ENCODE measurements around the gene CFAP77.
A peak's percentile ranks its signal among the peaks of the same experiment; 100 is the strongest.

CFAP77 gene

DNA sequence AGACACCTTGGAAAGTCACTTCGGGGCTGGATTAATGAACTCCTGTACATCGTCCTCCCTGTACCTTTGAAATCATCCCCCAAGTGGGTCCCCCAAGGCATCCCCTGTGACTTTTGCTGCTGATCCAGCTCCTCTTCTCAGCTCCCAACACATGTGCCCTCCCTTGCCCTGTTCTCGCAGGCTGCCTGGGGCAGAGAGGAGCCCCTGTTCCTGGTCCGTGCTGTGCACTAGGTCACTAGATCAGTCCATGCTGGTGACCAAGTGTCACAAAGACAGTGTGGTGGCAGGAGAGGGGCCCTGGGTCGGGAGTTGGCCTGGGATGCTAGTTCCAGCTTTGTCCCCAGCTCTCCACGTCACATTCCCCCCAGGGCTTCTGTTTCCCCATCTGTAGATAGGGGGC is 93.1 kb downstream of the CFAP77 start:
- DNase-seq (ENCODE audit: low read depth, low spot score), result no peak
- TF ChIP-seq, protein P1, sequence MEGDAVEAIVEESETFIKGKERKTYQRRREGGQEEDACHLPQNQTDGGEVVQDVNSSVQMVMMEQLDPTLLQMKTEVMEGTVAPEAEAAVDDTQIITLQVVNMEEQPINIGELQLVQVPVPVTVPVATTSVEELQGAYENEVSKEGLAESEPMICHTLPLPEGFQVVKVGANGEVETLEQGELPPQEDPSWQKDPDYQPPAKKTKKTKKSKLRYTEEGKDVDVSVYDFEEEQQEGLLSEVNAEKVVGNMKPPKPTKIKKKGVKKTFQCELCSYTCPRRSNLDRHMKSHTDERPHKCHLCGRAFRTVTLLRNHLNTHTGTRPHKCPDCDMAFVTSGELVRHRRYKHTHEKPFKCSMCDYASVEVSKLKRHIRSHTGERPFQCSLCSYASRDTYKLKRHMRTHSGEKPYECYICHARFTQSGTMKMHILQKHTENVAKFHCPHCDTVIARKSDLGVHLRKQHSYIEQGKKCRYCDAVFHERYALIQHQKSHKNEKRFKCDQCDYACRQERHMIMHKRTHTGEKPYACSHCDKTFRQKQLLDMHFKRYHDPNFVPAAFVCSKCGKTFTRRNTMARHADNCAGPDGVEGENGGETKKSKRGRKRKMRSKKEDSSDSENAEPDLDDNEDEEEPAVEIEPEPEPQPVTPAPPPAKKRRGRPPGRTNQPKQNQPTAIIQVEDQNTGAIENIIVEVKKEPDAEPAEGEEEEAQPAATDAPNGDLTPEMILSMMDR (IDR thresholded peaks at IDR 0.05; ENCODE audit: insufficient read depth, low read length, missing control alignments), result no peak
- POLR2A ChIA-PET, result no interaction called here
- CTCF ChIA-PET, result interaction anchor here (7.0 kb wide), 1 partner anchor 72 kb away, joined by 87 read pairs; no protein-coding TSS in a partner anchor
- H3K4me3 ChIP-seq (ENCODE audit: low read depth, low read length), result no peak overlapping the region

DNA sequence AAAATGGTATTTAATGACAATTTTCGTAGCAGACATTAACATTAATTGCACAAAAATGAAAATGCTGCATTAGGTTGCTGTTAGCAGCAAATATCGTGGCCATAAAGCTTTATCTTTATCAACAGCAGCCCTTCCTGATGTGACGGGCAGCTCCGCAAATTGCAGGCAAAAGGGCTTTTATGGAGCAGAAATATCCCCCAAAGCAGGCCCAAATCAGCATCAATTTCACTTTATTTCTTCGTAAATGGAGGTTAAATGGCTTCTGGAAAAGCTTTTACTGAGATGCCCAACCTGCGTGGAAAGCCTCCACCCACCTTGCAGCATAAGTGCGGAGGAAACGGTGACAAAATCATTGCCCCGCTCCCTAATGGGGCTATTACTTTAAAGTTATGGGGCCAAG is 94.5 kb downstream of the CFAP77 start:
- DNase-seq (ENCODE audit: low read depth, low spot score), result no peak
- POLR2A ChIA-PET, result no interaction called here
- CTCF ChIA-PET, result interaction anchor here (1.0 to 7.0 kb wide), 3 partner anchors 70 to 295 kb away, joined by 3 to 87 read pairs (median 40); no protein-coding TSS in a partner anchor
- TF ChIP-seq, protein P1 (IDR thresholded peaks at IDR 0.05; ENCODE audit: insufficient read depth, low read length, missing control alignments), result no peak
- H3K4me3 ChIP-seq (ENCODE audit: low read depth, low read length), result no peak overlapping the region

DNA sequence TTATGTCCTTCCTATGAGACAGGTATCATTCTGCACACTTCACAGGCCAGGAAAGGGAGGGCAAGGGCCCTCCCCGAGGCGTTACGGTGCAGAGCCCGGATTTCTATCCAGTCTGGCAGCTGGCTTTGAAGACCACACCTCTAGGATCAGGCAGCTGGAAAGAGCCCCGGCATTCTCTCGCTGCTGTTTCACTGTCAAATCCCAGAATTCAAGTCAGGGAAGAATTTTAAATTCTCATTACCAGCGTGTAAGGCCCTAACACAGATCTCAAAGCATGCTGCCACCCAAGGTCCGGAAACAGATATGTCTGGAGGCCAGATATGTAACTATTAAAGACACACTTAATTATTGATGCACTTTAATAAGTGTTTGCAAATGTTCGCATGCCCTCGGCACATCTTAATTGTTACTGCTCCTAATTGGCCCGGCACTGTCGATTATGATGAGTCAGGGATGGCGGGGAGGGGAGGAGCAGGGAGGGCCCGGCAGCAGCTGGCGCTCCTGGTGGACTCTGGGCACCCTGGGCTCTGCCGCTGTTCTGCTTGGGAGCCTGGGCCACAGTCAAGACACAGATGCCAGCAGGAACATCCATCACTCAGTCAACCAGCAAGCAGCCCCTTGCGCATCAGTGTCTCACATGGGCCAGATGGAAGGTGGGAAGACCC is 96.1 kb downstream of the CFAP77 start:
- H3K4me3 ChIP-seq (ENCODE audit: low read depth, low read length), result no peak overlapping the region
- no peak for DNase-seq (ENCODE audit: low read depth, low spot score)
- TF ChIP-seq, protein P1 (IDR thresholded peaks at IDR 0.05; ENCODE audit: insufficient read depth, low read length, missing control alignments), result no peak
- ChIA-PET POLR2A (no interaction called here), CTCF (interaction anchor here (1.0 to 7.0 kb wide), 17 partner anchors 7 to 396 kb away, joined by 3 to 87 read pairs (median 5); no protein-coding TSS in a partner anchor)

DNA sequence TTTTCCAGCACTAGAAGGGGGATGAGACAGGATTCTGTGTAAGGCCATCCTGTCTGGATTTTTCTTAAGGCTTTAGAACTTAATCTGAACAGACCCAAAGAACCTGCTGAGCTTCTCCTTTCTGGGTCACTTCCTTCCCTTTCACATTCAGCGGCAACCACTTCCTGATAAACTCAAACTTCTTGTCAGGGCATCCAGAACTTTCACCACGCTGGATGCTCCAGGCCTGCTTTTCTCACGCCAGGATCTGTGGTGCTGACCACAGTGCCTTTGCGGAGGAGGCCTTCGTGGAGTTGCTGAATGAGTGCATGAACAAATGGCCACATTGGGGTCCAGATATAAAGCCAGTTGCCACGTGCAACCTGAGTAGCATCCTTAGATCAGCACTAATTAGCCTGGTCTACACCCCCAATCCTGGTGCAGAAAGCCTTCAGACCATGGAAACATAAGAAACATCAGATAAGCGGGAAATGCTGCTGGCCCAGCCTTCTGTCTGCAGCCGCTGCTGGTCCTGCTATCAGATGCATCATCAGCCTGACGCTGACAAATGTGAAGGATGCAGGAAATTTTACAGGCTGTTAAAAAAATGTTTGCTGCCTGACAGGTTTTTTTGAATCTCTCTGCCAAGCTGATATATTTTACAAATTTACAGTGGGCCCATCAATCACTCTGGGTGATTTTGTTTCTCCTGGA is 97.1 kb downstream of the CFAP77 start:
- DNase-seq (ENCODE audit: low read depth, low spot score), result no peak
- CTCF ChIA-PET, result interaction anchor here (0.6 to 7.0 kb wide), 35 partner anchors 8 to 465 kb away, joined by 3 to 87 read pairs (median 4); no protein-coding TSS in a partner anchor
- TF ChIP-seq, protein P1 (IDR thresholded peaks at IDR 0.05; ENCODE audit: insufficient read depth, low read length, missing control alignments), result no peak
- POLR2A ChIA-PET, result no interaction called here
- H3K4me3 ChIP-seq (ENCODE audit: low read depth, low read length), result no peak overlapping the region

DNA sequence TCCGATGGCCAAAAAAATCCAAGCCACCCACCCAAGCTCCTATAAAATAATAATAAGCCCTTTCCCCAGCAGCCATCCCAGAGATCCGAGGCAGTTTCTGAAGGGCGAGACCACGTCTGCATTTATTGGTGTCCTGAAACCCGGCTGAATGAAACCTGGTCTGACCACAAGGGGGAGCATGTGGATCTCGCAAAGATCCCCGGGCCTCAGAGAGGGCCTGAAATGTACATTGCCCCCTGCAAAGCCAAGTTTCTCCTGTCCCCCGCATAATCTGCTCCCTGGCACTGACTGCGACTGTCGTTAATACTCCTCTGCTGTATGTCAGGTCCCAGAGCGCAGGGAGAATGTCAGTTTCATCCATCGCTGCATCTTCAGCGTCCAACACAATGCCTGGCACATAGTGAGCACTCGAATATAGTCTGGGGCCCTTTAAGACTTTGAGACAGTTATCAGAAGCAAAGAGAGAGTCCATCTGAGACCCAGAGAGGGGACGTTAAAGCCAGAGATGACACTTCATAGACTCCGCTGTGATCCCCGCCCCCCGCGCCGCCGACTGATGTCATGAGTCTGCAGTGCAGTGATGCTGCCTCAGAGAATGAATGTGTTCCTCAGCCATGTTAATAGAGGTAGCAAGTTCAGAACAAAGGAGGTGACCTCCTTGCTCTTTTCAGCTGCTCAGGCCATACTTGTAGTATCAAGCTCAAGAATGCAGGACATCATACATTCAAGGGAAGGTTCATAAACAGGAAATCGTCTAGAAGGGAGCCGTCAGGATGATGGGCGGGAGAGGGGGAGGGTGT is 97.9 kb downstream of the CFAP77 start:
- TF ChIP-seq, protein P1 (IDR thresholded peaks at IDR 0.05; ENCODE audit: insufficient read depth, low read length, missing control alignments), result peak; percentile 83
- ChIA-PET CTCF (interaction anchor here (0.6 to 7.0 kb wide), 40 partner anchors 9 to 467 kb away, joined by 3 to 87 read pairs (median 4); partner anchors contain the start of gene DDX31), POLR2A (no interaction called here)
- no peak for DNase-seq (ENCODE audit: low read depth, low spot score)
- H3K4me3 ChIP-seq (ENCODE audit: low read depth, low read length), result no peak overlapping the region

All from AG04449 (cell line).